HepG2 (cell line): Measurements from ENCODE around the gene CAST. TPM values are rescaled to one million over a fixed set of nuclear protein-coding genes. Genes with fewer than 3 reads are reported as not detected.
A peak's percentile ranks its signal among the peaks of the same experiment; 100 is the strongest.

Source experiments
- ATF7 ChIP-seq, 2 experiments: fragments of 450-650 bp in 1 of 2; sonication (generic) in 1 of 2; formaldehyde crosslinking in 1 of 2; IDR thresholded peaks; 2 replicates each; pipeline versions ENCODE4 v1.4.0 to v1.6.1; 2016 to 2020; ENCODE audit warnings: antibody characterized with exemption in 1 of 2, mild to moderate bottlenecking in 1 of 2, missing genetic modification reagents in 1 of 2
- BCL6 ChIP-seq: IDR thresholded peaks from 2 replicates; pipeline ENCODE4 v1.6.1; 2016; ENCODE audit warnings: missing genetic modification reagents, missing compliant biosample characterization
- DNMT1 ChIP-seq: sonication (generic); formaldehyde crosslinking; IDR thresholded peaks from 2 replicates; pipeline ENCODE4 v1.5.1; 2020; ENCODE audit warnings: mild to moderate bottlenecking, missing genetic modification reagents
- HNRNPH1 ChIP-seq: fragments of 200-400 bp; formaldehyde crosslinking; optimal IDR thresholded peaks from 2 replicates; pipeline ENCODE3; 2017; ENCODE audit warnings: mild to moderate bottlenecking, low read depth, low read length
- KDM5B ChIP-seq: sonication (generic); formaldehyde crosslinking; IDR thresholded peaks from 2 replicates; pipeline ENCODE4 v1.4.0; 2020; ENCODE audit warnings: missing genetic modification reagents, mild to moderate bottlenecking, borderline replicate concordance
- MEIS2 ChIP-seq: sonication (generic); formaldehyde crosslinking; IDR thresholded peaks from 2 replicates; pipeline ENCODE4 v1.9.0; 2021; ENCODE audit warnings: mild to moderate bottlenecking, missing genetic modification reagents
- MNT ChIP-seq: fragments of 450-650 bp; IDR thresholded peaks from 2 replicates; pipeline ENCODE4 v1.6.1; 2016
- NFE2 ChIP-seq: sonication (generic); formaldehyde crosslinking; IDR thresholded peaks from 2 replicates; pipeline ENCODE4 v1.4.0; 2020; ENCODE audit warnings: missing genetic modification reagents
- PHF21A ChIP-seq: sonication (generic); formaldehyde crosslinking; IDR thresholded peaks from 2 replicates; pipeline ENCODE4 v1.5.0; 2020; ENCODE audit warnings: mild to moderate bottlenecking, missing genetic modification reagents
- POLR2G ChIP-seq: fragments of 200-400 bp; formaldehyde crosslinking; IDR thresholded peaks from 2 replicates; pipeline ENCODE4 v1.6.1; 2018; ENCODE audit warnings: mild to moderate bottlenecking, low read depth, low read length, moderate library complexity
- RELA ChIP-seq: sonication (generic); formaldehyde crosslinking; IDR thresholded peaks from 2 replicates; pipeline ENCODE4 v1.4.0; 2020; ENCODE audit warnings: missing genetic modification reagents
- SMARCC2 ChIP-seq: fragments of 450-650 bp; IDR thresholded peaks from 2 replicates; pipeline ENCODE4 v1.6.1; 2017; ENCODE audit warnings: antibody characterized with exemption, mild to moderate bottlenecking
- SNAPC5 ChIP-seq: sonication (generic); formaldehyde crosslinking; IDR thresholded peaks from 2 replicates; pipeline ENCODE4 v1.8.1; 2023; ENCODE audit warnings: mild to moderate bottlenecking, missing genetic modification reagents, borderline replicate concordance
- SP5 ChIP-seq: IDR thresholded peaks from 2 replicates; pipeline ENCODE4 v1.6.1; 2016; ENCODE audit warnings: low read depth, borderline replicate concordance
- TCF7 ChIP-seq: sonication (generic); IDR thresholded peaks from 2 replicates; pipeline ENCODE4 v1.6.1; 2016; ENCODE audit warnings: antibody characterized with exemption, low read depth
- TRIM24 ChIP-seq: sonication (generic); formaldehyde crosslinking; IDR thresholded peaks from 2 replicates; pipeline ENCODE4 v1.8.0; 2022; ENCODE audit warnings: mild to moderate bottlenecking, missing genetic modification reagents
- XBP1 ChIP-seq: sonication (generic); formaldehyde crosslinking; IDR thresholded peaks from 2 replicates; pipeline ENCODE4 v1.5.0; 2020; ENCODE audit warnings: missing genetic modification reagents
- XRCC5 ChIP-seq: fragments of 200-400 bp; formaldehyde crosslinking; optimal IDR thresholded peaks from 2 replicates; pipeline ENCODE3; 2017; ENCODE audit warnings: mild to moderate bottlenecking, low read length
- ZC3H4 ChIP-seq: sonication (generic); formaldehyde crosslinking; IDR thresholded peaks from 2 replicates; pipeline ENCODE4 v1.4.0; 2020; ENCODE audit warnings: missing genetic modification reagents, borderline replicate concordance
- ZFP90 ChIP-seq: sonication (generic); formaldehyde crosslinking; IDR thresholded peaks from 2 replicates; pipeline ENCODE4 v1.8.0; 2022; ENCODE audit warnings: missing genetic modification reagents, mild to moderate bottlenecking, inconsistent platforms, borderline replicate concordance
- ZNF317 ChIP-seq: sonication (generic); formaldehyde crosslinking; IDR thresholded peaks from 2 replicates; pipeline ENCODE4 v1.5.0; 2020; ENCODE audit warnings: mild to moderate bottlenecking, missing genetic modification reagents
- ZNF34 ChIP-seq: sonication (generic); formaldehyde crosslinking; IDR thresholded peaks from 2 replicates; pipeline ENCODE4 v1.4.0; 2020; ENCODE audit warnings: mild to moderate bottlenecking, missing genetic modification reagents, borderline replicate concordance
- ZNF414 ChIP-seq: sonication (generic); formaldehyde crosslinking; IDR thresholded peaks from 2 replicates; pipeline ENCODE4 v1.5.0; 2020; ENCODE audit warnings: missing genetic modification reagents
- ZNF549 ChIP-seq: sonication (generic); formaldehyde crosslinking; IDR thresholded peaks from 2 replicates; pipeline ENCODE4 v1.5.0; 2020; ENCODE audit warnings: missing genetic modification reagents
- ZNF883 ChIP-seq: sonication (generic); formaldehyde crosslinking; IDR thresholded peaks from 2 replicates; pipeline ENCODE4 v1.5.1; 2020; ENCODE audit warnings: mild to moderate bottlenecking, missing genetic modification reagents; ENCODE audit errors: not compliant biosample characterization
- polyA plus RNA-seq, 8 experiments: library from polyadenylated mRNA; depleted of rRNA in 3 of 8; stranded (reverse) in 7 of 8; unstranded in 1 of 8; fragments of >200 nt; fragmentation: Illumina TruSeq in 4 of 8; extraction: Trizol in 4 of 8; gene quantifications; 2 replicates each; pipeline versions ENCODE4 v1.2.1 to v1.2.3, GENCODE V29; 2011 to 2016; ENCODE audit warnings: low read depth in 4 of 8, missing spikeins in 1 of 8, mixed read lengths in 1 of 8; ENCODE audit not compliant: insufficient read depth in 1 of 8
- total RNA-seq, 5 experiments: library from RNA; depleted of rRNA; stranded (reverse); fragments of >200 nt; fragmentation: Illumina TruSeq; extraction: Trizol; gene quantifications; 2 replicates each; pipeline ENCODE4 v1.2.3, GENCODE V29; 2016; ENCODE audit warnings: low read depth in 1 of 5
- TF ChIP-seq, protein P1 (sequence below): sonication (generic); formaldehyde crosslinking; IDR thresholded peaks from 2 replicates; pipeline ENCODE4 v1.5.0; 2020; ENCODE audit warnings: mild to moderate bottlenecking, missing genetic modification reagents, borderline replicate concordance

The CAST gene
- total and polyA plus RNA-seq, 2 of the 13 experiments (the other 11 are each of a cell fraction or from before 2014, with no cell fraction given) = 42.1 to 67.6 TPM

DNA sequence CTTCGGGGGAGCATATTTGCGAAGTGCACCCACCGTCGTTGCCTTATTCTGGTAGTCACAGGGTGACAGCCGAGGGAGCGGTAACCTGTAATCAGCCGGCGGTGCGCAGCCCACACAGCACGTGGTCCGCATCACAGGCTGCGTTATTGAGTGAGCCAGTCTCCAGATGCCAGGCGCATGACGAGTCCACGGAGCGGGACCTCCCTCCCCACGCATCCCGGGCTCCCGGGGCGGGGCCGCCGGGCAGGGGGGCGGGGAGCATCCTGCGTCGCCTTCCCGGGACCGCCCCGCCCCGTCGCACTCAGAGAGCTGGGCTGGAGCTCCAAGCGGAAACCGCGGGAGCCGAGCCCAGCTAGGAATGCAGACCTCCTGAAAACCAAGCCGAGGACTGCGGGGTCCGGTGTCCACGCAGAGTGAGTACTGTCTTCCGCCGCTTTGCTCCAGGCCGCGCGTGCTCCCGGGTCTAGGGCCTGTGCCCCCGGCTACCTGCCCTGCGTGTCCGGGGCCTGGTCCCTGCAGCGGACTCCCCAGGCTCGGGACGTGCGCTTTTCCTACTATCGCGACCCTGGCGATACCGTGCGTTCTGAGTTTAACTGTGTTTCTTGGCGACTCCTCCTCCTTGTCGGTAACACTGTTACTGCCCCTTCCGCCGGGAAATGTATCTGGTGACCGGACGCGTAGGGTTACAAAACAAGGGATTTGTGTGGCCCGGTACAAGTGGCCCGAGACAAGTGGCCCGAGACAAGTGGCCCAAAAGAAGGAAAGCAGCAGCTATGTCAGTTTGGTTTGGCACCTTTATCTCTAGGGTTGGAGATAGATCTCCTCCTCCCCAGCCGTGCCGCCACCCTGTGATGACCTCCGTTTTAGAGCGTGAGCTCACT lies 40.6 kb downstream of the CAST start (continued):
- TF ChIP-seq SMARCC2 = no peak
- TF ChIP-seq SP5 (CRISPR knock-in tag) = peak; percentile 62
- TF ChIP-seq POLR2G = 0 out of 2 replicates have a peak, but pooled peaks have one; percentile 35
- TF ChIP-seq ZFP90 = 0 out of 2 replicates have a peak, but pooled peaks have one; percentile 26
- TF ChIP-seq MEIS2 = peak; percentile 42; the same call in 1 of the 2 replicates
- peak; percentile 80 for TF ChIP-seq ZNF883
- TF ChIP-seq ZNF34 (CRISPR knock-in tag) = 0 out of 2 replicates have a peak, but pooled peaks have one; percentile 90
- TF ChIP-seq TCF7 = no peak
- peak; percentile 12 for TF ChIP-seq XRCC5
- TF ChIP-seq PHF21A (CRISPR knock-in tag) = 0 out of 2 replicates have a peak, but pooled peaks have one; percentile 14
- TF ChIP-seq BCL6 (CRISPR knock-in tag) = peak; percentile 42; the same call in 1 of the 2 replicates
- no peak for TF ChIP-seq TRIM24 (CRISPR knock-in tag)
- peak; percentile 87 for TF ChIP-seq KDM5B (CRISPR knock-in tag)
- TF ChIP-seq ATF7 (IDR thresholded peaks at IDR 0.05) = no peak
- 0 out of 2 replicates have a peak, but pooled peaks have one; percentile 32 for TF ChIP-seq ATF7 (CRISPR knock-in tag; IDR thresholded peaks at IDR 0.05)
- TF ChIP-seq MNT = peak; percentile 76
- TF ChIP-seq ZC3H4 (CRISPR knock-in tag) = 0 out of 2 replicates have a peak, but pooled peaks have one; percentile 43
- no peak for TF ChIP-seq RELA (CRISPR knock-in tag)
- TF ChIP-seq HNRNPH1 = no peak
- TF ChIP-seq XBP1 (CRISPR knock-in tag) = no peak
- no peak for TF ChIP-seq DNMT1 (CRISPR knock-in tag)
- no peak for TF ChIP-seq SNAPC5 (CRISPR knock-in tag)
- TF ChIP-seq ZNF317 (CRISPR knock-in tag) = no peak; the same call in 1 of the 2 replicates
- no peak for TF ChIP-seq NFE2 (CRISPR knock-in tag)
- TF ChIP-seq ZNF414 (CRISPR knock-in tag) = no peak
- TF ChIP-seq ZNF549 (CRISPR knock-in tag) = no peak
- TF ChIP-seq, protein P1, sequence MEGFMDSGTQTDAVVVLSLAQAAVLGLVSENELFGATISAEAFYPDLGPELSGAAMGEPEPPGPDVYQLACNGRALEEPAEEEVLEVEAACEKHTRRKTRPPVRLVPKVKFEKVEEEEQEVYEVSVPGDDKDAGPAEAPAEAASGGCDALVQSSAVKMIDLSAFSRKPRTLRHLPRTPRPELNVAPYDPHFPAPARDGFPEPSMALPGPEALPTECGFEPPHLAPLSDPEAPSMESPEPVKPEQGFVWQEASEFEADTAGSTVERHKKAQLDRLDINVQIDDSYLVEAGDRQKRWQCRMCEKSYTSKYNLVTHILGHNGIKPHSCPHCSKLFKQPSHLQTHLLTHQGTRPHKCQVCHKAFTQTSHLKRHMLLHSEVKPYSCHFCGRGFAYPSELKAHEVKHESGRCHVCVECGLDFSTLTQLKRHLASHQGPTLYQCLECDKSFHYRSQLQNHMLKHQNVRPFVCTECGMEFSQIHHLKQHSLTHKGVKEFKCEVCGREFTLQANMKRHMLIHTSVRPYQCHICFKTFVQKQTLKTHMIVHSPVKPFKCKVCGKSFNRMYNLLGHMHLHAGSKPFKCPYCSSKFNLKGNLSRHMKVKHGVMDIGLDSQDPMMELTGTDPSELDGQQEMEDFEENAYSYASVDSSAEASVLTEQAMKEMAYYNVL (CRISPR knock-in tag) = peak; percentile 76
